Fibroblast of skin of abdomen (primary cell): ENCODE measurements around the gene HSDL2.
"Not testable (repeated sequence)": the region's sequence is repeated elsewhere in the genome, so short reads cannot be mapped to it uniquely, and the experiment has no call there.

Experiments
- DNase-seq: peaks from one replicate; pipeline ENCODE4 v3.0.0-alpha.2; 2013

The HSDL2 gene

GRCh38 chr9:112366591-112366990, 13.3 kb upstream of the HSDL2 start:
- no peak for DNase-seq

GRCh38 chr9:112367465-112367864, 12.4 kb upstream of the HSDL2 start:
- no peak for DNase-seq

GRCh38 chr9:112369817-112370216, 10.1 kb upstream of the HSDL2 start:
- no peak for DNase-seq

- no peak for DNase-seq
These were observed 8.8 kb upstream of the HSDL2 start for GRCh38 chr9:112371060-112371459.

- not testable (repeated sequence) for DNase-seq
These were observed 6.2 kb upstream of the HSDL2 start for GRCh38 chr9:112373666-112374065.

GRCh38 chr9:112374232-112374631, 5.7 kb upstream of the HSDL2 start:
- DNase-seq, result not testable (repeated sequence)

- DNase-seq, result no peak
These were observed 4.5 kb upstream of the HSDL2 start for GRCh38 chr9:112375361-112375760.

- no peak for DNase-seq
These were observed 2.8 kb upstream of the HSDL2 start for GRCh38 chr9:112377087-112377486.

GRCh38 chr9:112377684-112378327, 2.1 kb upstream of the HSDL2 start:
- no peak for DNase-seq

- DNase-seq, result no peak
These were observed 1.4 kb upstream of the HSDL2 start for GRCh38 chr9:112378328-112379176.

GRCh38 chr9:112379177-112380101, 469 bp upstream of the HSDL2 start:
- DNase-seq, result peak; percentile 98

GRCh38 chr9:112380825-112381221, 915 bp downstream of the HSDL2 start:
- DNase-seq, result peak; percentile 28

GRCh38 chr9:112382066-112382465, 2.2 kb downstream of the HSDL2 start:
- DNase-seq, result no peak

- no peak for DNase-seq
These were observed 2.8 kb downstream of the HSDL2 start for GRCh38 chr9:112382501-112383364.

GRCh38 chr9:112384219-112384618, 4.3 kb downstream of the HSDL2 start:
- no peak for DNase-seq

- DNase-seq, result no peak
These were observed 4.8 kb downstream of the HSDL2 start for GRCh38 chr9:112384690-112385089.

- DNase-seq, result no peak
These were observed 7.2 kb downstream of the HSDL2 start for GRCh38 chr9:112387115-112387514.

GRCh38 chr9:112389897-112390296, 10.0 kb downstream of the HSDL2 start:
- not testable (repeated sequence) for DNase-seq

GRCh38 chr9:112391936-112392560, 12.1 kb downstream of the HSDL2 start:
- DNase-seq, result not testable (repeated sequence)

- DNase-seq, result not testable (repeated sequence)
These were observed 13.2 kb downstream of the HSDL2 start for GRCh38 chr9:112393146-112393545.

- DNase-seq, result no peak
These were observed 16.5 kb downstream of the HSDL2 start for GRCh38 chr9:112396416-112396815.
